HG03135 (cell line): ENCODE data around the gene MUC20.
"Not testable (repeated sequence)": the region's sequence is repeated elsewhere in the genome, so short reads cannot be mapped to it uniquely, and the experiment has no call there.

Experiments
- ATAC-seq: cut with Tn5 transposase; IDR thresholded peaks from one replicate; pipeline ENCODE4 v1.9.1; 2021; ENCODE audit warnings: mild to moderate bottlenecking, moderate library complexity; ENCODE audit not compliant: unreplicated experiment

MUC20 gene

DNA sequence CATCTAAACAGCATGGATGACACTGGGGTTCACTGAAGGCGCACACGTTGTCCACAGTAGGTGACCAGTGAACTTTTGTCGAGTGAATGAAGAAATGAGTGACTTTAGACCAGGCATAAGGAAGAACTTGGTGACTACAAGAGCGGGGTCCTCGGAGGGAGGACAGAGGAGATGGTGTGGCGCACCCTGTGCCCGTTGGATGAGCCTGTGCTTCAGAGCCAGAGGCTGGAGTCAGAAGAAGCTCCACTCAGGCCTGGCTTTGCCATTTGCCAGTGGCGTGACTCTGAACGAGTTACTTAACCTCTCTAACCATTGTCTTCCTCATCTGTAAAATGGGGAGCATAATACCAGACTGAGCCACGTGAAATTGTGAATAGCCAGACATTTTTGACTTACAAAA is 48.8 kb downstream of the MUC20 start:
- no peak for ATAC-seq

- ATAC-seq, result no peak
Observed at GRCh38 chr3:195770081-195770840, 49.5 kb downstream of the MUC20 start.

- ATAC-seq, result not testable (repeated sequence)
Observed at GRCh38 chr3:195770841-195771645, 50.3 kb downstream of the MUC20 start.

DNA sequence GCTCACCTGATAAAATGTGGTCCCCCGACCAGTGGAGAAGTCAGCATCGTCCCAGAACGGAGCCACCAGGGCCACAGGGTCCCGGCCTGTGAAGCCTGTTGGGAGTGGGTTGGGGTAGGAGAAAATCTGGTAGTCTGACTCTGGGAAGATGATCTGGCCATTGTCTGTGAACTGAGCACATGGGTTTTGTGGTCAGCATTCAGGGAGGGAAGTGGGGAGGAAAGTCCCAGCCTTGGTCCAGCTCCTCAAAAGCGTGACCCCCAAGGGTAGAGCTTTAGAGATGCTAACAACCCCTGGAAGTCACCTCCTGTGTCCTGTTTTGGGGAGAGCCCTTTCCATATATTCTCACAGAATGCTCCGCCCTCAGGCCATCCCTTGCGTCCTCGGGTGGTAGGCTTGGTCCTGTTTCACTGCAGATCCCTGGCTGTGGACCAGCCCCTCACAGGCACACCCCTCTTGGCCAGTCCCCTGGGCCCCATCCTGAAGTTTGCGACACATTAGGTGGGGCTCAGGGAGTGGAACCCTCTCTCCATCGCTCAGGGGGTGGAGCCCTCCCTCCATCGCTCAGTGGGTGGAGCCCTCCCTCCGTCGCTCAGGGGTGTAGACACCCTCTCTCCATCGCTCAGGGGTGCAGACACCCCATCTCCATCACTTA is 51.0 kb downstream of the MUC20 start:
- ATAC-seq, result no peak

DNA sequence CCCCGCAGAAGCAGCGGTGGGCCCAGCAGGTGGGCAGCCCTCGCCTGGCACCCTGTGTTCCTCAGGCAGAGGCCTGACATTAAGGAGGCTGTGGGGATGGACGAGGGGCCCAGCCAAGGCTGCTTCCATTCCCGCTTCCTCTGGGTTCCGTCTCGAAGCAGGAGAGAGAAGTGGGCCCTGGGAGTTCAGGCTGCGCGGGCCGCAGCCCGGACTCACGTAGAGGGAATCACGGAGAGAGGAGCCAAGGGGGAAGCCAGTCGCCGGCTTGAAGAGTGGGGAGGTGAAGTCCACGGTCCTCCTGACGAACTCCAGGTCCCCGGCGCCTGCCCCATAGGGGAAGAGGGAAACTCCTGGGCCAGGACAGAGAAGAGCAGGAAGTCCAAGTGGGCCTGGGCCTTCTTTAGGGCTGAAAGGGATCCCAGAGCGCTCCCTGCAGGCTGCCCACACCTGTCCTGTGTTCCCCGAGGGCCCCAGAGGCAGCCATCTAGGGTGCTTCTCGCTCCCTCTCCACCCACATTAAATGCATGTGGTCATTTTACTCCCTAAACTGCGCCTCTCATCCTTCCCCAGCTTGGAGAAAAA is 53.3 kb downstream of the MUC20 start:
- no peak for ATAC-seq

GRCh38 chr3:195774917-195775316 is 54.1 kb downstream of the MUC20 start:
- ATAC-seq, result no peak

DNA sequence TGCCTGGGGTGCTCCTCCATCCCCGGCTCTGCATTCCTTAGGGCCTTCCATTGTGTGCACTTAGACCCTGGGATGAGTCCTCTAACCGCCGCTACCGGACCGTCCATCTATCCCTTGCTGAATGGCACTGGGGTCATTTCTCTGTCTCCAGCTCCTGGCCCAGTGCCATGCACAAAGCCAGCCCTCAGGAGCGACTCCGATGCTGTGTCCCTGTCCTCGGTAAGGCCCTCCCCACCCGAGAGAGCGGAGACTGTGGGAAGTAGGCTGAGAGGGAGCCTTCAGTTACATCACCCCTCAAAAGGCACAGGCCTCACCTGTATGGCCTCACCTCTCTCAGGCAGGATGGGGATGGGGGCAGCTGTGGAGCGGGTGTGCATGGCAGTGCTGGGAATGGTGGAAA is 57.2 kb downstream of the MUC20 start:
- ATAC-seq, result no peak

GRCh38 chr3:195781236-195781635 is 60.5 kb downstream of the MUC20 start:
- not testable (repeated sequence) for ATAC-seq
